Measurements from ENCODE around the gene XPR1. TPM values are rescaled to one million over a fixed set of nuclear protein-coding genes. Genes with fewer than 3 reads are reported as not detected.

XPR1 gene
- total RNA-seq, 1 donor from 2014 or later = 12.0 TPM

- intact Hi-C loops (cut with DNase I) = no loop called here
- Histone ChIP-seq H3K27ac (no peak overlapping the region), H3K36me3 (peaks cover 0 to 11% of the 10 kb centered on the region in 2 donors), H3K27me3 (no peaks in the 10 kb centered on the region), H3K4me3 (no peak overlapping the region), H3K4me1 (no peaks in the 10 kb centered on the region), H3K9me3 (no peaks in the 10 kb centered on the region)
- TF ChIP-seq POLR2AphosphoS5 (IDR thresholded peaks at IDR 0.05; ENCODE audit: insufficient read depth in 1 of 2, low read depth in 1 of 2) (no peak), POLR2A (IDR thresholded peaks at IDR 0.05) (no peak)
- TF ChIP-seq, protein P1, sequence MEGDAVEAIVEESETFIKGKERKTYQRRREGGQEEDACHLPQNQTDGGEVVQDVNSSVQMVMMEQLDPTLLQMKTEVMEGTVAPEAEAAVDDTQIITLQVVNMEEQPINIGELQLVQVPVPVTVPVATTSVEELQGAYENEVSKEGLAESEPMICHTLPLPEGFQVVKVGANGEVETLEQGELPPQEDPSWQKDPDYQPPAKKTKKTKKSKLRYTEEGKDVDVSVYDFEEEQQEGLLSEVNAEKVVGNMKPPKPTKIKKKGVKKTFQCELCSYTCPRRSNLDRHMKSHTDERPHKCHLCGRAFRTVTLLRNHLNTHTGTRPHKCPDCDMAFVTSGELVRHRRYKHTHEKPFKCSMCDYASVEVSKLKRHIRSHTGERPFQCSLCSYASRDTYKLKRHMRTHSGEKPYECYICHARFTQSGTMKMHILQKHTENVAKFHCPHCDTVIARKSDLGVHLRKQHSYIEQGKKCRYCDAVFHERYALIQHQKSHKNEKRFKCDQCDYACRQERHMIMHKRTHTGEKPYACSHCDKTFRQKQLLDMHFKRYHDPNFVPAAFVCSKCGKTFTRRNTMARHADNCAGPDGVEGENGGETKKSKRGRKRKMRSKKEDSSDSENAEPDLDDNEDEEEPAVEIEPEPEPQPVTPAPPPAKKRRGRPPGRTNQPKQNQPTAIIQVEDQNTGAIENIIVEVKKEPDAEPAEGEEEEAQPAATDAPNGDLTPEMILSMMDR (IDR thresholded peaks at IDR 0.05) = no peak
- DNase-seq (ENCODE audit: extremely low spot score in 2 of 2) = no peak
Measured at GRCh38 chr1:180811298-180811697, 179.5 kb downstream of the XPR1 start.

DNA sequence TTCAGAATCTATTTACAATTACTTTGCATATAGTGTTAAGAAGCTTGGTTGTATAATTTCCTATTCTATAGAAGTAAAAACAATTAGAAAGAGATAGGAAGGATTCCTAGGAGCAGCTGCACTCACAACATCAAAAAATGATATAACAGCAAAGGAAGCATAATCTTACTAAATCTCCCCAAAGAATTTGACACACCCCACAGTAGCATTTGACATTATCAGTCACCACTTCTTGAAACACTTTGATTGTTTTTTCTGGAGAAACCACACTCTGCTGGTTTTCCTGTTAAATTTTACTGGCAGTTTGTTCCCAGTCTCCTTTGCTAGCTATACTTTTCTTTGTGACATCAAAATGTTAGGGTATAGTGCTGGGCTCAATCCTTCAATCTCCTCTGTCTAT is 180.1 kb downstream of the XPR1 start:
- Histone ChIP-seq H3K4me1 (no peaks in the 10 kb centered on the region), H3K27ac (no peak overlapping the region), H3K9me3 (no peaks in the 10 kb centered on the region), H3K36me3 (peaks cover 0 to 9% of the 10 kb centered on the region in 2 donors), H3K27me3 (no peaks in the 10 kb centered on the region), H3K4me3 (no peak overlapping the region)
- intact Hi-C loops (cut with DNase I) = no loop called here
- no peak for TF ChIP-seq POLR2A (IDR thresholded peaks at IDR 0.05)
- TF ChIP-seq, protein P1 (IDR thresholded peaks at IDR 0.05) = no peak
- TF ChIP-seq POLR2AphosphoS5 (IDR thresholded peaks at IDR 0.05; ENCODE audit: insufficient read depth in 1 of 2, low read depth in 1 of 2) = no peak
- DNase-seq (ENCODE audit: extremely low spot score in 2 of 2) = no peak

DNA sequence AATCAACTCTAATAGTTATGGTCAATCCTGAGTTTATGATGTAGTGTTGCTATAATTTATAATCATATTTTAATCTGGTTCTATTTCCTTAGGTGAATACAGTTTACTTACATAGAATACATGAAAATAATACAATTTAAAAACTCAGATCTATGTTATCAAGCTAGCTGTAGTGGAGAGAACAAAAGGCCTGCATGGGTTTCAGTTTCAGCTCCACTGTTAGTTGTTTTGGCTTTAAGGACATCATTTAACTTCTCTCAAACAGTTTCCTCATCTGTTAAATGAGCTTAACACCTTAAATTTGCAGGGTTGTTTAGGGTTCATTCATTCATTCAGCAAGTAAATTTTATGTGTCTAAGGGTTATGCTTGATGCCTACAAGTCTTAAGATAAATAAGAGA is 182.4 kb downstream of the XPR1 start:
- intact Hi-C loops (cut with DNase I) = no loop called here
- Histone ChIP-seq H3K36me3 (peaks cover 0 to 9% of the 10 kb centered on the region in 2 donors), H3K27me3 (no peaks in the 10 kb centered on the region), H3K27ac (no peak overlapping the region), H3K4me3 (no peak overlapping the region), H3K4me1 (no peaks in the 10 kb centered on the region), H3K9me3 (no peaks in the 10 kb centered on the region)
- DNase-seq (ENCODE audit: extremely low spot score in 2 of 2) = no peak
- TF ChIP-seq, protein P1 (IDR thresholded peaks at IDR 0.05) = no peak
- no peak for TF ChIP-seq POLR2AphosphoS5 (IDR thresholded peaks at IDR 0.05; ENCODE audit: insufficient read depth in 1 of 2, low read depth in 1 of 2)

- intact Hi-C loops (cut with DNase I) = no loop called here
- Histone ChIP-seq H3K4me1 (no peaks in the 10 kb centered on the region), H3K9me3 (no peaks in the 10 kb centered on the region), H3K4me3 (no peak overlapping the region), H3K36me3 (peaks cover 0 to 9% of the 10 kb centered on the region in 2 donors), H3K27ac (no peak overlapping the region), H3K27me3 (no peaks in the 10 kb centered on the region)
- TF ChIP-seq, protein P1 (IDR thresholded peaks at IDR 0.05) = no peak
- TF ChIP-seq POLR2A (IDR thresholded peaks at IDR 0.05) (no peak), POLR2AphosphoS5 (IDR thresholded peaks at IDR 0.05; ENCODE audit: insufficient read depth in 1 of 2, low read depth in 1 of 2) (no peak)
- no peak for DNase-seq (ENCODE audit: extremely low spot score in 2 of 2)
Measured at GRCh38 chr1:180815188-180815587, 183.4 kb downstream of the XPR1 start.

- H3K27me3 ChIP-seq = no peaks in the 10 kb centered on the region
- no peak overlapping the region for H3K27ac ChIP-seq
- no peak overlapping the region for H3K4me3 ChIP-seq
- no peaks in the 10 kb centered on the region for H3K9me3 ChIP-seq
- intact Hi-C loops (cut with DNase I) = no loop called here
- DNase-seq (ENCODE audit: extremely low spot score in 2 of 2) = no peak
- no peaks in the 10 kb centered on the region for H3K4me1 ChIP-seq
- H3K36me3 ChIP-seq = peaks cover 0 to 9% of the 10 kb centered on the region in 2 donors
- TF ChIP-seq POLR2AphosphoS5 (IDR thresholded peaks at IDR 0.05; ENCODE audit: insufficient read depth in 1 of 2, low read depth in 1 of 2) = no peak
- TF ChIP-seq, protein P1 (IDR thresholded peaks at IDR 0.05) = no peak
- TF ChIP-seq POLR2A (IDR thresholded peaks at IDR 0.05) = no peak
Measured at GRCh38 chr1:180816132-180816531, 184.3 kb downstream of the XPR1 start.
